Hepatocyte (in vitro differentiated cells): ENCODE measurements around the gene ONECUT2.

Experiments used
- EZH2 ChIP-seq: fragments of 200-600 bp; sonication (generic); IDR thresholded peaks from 2 replicates; pipeline ENCODE4 v1.6.1; 2016; ENCODE audit warnings: antibody characterized with exemption, mild to moderate bottlenecking, borderline replicate concordance
- TF ChIP-seq, protein P1 (sequence below): fragments of 200-600 bp; sonication (generic); IDR thresholded peaks from 2 replicates; pipeline ENCODE4 v1.5.1; 2016; ENCODE audit warnings: antibody characterized with exemption, mild to moderate bottlenecking; ENCODE audit not compliant: poor library complexity

DNA sequence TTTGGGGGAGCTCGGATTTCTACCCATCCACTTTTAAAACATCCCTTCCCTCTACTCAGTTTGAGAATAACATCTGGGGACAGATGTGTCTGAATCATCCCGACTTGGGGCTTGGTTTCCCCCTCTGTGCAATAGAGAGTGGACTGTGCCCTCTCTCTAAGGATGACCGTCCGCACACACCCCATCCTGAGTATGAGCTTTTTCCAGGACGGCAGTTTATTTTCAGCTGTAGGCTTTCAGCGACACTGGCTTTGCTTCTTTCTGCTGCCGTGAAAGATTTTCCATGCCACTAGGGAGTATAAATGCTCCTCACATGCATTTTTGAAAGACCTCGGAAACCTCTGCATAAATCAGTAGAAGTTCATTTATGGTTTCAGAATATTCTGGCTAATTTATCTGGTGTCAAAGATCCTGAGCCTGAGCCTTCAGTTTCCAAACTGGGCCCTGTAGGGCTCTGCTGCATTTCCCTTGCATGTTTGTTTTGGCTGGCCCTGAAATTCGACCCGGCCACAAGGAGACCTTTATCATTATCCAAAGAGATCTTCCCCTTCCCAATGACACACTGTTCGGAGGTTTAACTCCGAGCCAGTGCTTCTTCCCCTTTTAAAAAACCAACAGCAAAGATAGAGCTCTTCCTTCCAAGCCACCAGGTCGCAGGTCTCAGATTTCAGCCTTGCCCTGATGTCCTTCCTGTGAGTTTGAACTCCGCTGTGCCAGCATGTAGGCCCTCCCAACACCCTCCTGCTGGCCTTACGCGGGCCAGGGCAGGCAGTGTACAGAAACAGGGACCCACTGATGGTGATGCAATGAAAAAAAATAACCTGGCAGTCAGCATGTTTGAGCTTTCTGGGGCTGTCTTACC is 98.1 kb downstream of the ONECUT2 start:
- TF ChIP-seq EZH2: no peak
- TF ChIP-seq, protein P1, sequence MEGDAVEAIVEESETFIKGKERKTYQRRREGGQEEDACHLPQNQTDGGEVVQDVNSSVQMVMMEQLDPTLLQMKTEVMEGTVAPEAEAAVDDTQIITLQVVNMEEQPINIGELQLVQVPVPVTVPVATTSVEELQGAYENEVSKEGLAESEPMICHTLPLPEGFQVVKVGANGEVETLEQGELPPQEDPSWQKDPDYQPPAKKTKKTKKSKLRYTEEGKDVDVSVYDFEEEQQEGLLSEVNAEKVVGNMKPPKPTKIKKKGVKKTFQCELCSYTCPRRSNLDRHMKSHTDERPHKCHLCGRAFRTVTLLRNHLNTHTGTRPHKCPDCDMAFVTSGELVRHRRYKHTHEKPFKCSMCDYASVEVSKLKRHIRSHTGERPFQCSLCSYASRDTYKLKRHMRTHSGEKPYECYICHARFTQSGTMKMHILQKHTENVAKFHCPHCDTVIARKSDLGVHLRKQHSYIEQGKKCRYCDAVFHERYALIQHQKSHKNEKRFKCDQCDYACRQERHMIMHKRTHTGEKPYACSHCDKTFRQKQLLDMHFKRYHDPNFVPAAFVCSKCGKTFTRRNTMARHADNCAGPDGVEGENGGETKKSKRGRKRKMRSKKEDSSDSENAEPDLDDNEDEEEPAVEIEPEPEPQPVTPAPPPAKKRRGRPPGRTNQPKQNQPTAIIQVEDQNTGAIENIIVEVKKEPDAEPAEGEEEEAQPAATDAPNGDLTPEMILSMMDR: no peak
